Stimulated activated CD8-positive, alpha-beta memory T cell treated with anti-CD3 and anti-CD28 coated beads, Interleukin-12 subunit alpha, Interleukin-12 subunit beta, amount 100 ng/mL, for 1 hour (primary cell): Measurements from ENCODE around the gene TEX22.

ENCODE experiments used
- DNase-seq: peaks from one replicate; pipeline ENCODE4 v3.0.0-alpha.2; 2020; ENCODE audit warnings: low read depth

The TEX22 gene

DNA sequence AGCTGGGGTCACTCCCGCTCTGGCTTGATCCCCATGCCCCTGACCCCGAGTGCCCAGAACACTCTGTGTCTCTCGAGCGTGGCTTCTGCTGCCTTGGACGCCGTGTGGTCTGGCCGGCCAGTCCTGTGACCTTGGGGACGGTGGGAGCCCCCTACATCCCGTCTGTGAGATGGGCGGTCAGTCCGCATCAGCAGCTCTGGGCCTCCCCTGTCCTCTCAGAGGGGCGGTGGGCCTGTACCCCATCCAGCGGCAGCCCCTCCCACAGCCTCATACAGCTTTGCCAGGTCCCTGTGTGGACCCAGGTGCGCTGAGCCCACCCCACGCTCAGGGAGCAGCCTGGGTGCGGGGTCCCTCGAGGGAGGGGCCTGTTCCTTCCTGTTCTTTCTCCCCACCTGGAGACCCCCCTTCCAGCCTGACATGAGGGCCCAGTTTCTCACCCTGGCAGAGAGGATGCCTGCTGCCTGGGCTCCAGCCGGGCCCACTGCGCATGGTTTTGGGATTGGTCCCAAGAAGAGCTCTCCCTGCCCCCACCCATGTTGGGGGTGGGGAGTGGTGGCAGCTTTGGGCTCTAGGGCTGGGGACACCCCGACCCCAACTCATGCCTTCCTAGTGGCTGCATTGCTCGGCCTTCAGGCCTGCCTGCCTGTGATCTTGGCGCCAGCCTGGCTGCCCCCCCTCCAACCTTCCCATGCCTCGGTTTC, 22.8 kb downstream of the TEX22 start:
- DNase-seq: no peak

DNA sequence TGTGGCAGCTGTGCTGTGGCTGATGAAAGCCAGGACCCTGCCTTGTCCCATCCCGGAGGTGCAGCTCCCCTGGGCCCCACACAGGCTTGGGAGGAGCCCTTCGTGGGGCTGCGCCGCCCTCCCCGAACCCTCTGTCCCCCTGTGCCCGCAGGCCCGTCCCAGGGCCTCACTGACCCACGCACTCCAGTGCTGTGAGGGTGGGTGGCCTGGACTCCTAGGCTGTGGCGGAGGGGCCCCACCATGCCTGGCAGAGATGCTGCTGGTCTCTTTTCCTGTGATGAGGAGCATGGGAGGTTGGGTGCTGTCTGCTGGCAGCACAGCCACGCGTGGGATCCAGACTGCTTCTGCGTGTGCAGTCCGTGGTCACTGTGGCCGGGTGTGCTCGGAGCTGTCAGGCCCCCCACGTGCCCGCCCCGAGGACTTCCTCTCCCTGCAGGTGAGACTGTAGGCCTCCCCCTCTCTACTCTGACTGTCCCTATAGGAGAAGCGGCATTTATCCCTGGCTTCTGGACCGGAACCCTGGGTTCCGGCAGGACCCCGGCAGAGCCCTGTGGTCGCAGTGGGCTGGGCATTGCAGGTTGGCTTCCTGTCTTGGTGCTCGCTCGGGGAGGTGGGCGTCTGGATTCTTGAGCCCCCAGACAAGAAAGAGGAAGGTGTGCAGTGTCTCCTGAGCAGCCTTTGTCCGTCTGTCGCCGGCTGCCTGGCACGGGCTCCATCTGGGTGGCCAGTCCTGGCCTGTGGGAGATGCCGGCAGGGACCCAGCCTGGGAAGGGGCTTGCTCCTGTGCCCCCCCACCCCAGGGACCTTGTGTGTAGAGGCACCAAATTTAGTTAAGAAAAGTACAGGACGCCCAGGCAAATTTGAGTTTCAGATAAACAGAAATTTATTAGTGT, 23.6 kb downstream of the TEX22 start:
- DNase-seq: no peak

DNA sequence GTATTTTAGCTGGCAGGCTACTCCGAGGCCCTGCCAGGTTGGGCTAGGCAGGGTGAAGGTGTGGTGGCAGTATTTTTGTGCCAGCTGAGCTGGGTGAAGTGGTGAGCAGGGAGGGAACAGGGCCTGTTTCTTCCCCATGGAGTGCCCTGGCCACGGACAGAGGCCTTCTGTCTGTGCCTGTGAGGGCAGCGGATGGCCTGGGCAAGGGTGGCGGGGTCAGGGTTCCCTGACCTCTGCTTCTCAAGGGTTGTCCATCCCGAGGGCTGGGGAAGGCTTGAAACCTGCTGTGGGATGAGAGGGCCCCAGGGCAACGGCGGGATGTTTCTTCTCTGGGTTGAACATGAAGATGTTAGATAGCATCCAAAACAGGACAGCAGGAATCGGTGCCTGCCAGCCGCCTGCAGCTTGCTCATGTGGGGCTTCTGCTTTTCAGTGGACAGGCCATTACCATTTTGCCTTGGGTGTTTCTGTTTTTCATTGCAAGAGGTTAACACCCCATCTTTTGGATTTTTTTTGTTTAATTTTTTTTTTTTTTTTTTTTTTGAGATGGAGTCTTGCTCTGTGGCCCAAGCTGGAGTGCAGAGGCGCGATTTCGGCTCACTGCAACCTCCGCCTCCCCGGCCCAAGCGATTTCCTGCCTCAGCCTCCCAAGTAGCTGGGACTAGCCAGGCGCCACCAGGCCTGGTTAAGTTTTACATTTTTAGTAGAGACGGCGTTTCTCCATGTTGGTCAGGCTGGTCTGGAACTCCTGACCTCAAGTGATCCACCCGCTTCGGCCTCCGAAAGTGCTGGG, 24.6 kb downstream of the TEX22 start:
- no peak for DNase-seq

DNA sequence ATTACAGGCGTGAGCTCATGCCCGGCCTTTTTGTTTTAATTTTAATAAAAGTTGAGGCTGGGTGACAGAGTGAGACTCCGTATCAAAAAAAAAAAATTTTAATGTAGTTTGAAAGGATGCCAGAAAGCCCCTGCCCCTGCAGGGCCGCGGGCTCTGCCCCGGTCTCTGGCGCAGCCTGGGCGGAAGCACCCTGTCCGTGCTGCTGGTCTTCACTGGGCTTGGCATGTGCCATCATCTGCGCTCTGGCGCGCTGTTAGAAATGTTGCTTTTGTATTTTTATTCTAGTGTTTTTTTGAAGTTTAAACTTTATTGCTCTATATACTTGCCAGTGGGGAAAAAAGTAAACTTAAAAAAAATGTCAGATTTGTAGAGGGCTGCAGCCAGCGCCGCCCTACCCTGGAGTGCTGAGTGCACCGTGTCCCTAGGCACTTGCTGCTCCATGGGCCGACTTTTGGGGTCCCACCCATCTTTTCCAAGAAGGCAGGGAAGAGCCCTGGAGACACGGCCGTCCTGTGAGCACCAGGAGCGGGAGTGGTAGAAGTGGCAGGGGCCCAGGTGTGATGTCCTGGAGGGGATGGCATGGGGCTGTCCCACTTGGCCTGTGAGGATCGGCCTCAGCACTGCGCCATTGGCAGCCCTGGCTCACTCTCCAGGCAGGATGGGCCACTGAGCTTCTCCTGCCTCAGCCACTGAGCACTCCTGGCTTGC, 25.3 kb downstream of the TEX22 start:
- no peak for DNase-seq

DNA sequence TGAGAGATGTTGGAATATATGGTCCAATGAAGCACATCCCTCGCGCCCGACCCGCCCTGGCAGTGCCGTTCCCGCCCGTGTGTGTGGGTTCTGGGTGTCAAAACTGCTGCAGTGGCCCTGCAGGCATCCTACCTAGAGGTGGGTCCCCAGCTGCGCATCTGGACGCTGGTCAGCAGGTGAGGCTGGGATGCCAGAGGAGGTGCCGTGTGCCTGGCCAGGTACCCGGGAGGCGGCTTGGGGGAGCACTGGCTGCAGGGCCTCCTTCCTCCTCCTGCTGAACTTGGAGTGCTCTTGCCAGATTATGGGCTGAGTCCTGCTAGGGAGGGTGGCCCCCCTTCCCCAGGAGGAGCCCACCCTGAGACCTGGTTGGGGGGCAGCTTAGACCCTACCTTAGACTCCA, 26.5 kb downstream of the TEX22 start:
- no peak for DNase-seq

DNA sequence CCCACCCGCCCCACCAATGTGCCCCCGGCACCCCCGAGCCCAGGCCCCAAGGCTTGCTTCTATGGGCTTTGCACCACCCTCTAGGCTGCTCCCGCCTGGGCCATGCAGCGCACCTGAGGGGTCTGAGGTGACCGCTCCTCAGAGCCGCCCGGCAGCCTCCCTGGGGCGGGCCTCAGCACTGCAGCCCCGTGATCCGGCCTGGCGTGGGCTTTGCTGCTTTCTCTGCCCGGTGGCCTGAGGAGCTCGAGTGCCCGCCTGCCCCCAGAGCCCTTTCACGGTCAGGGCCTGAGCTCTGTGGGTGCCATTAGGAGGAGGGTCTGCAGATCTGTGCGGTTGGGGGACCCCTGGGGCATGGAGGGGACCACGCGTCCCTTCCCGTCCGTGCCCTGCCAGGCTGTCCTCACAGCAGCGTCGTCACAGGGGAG, 27.5 kb downstream of the TEX22 start:
- DNase-seq: no peak

DNA sequence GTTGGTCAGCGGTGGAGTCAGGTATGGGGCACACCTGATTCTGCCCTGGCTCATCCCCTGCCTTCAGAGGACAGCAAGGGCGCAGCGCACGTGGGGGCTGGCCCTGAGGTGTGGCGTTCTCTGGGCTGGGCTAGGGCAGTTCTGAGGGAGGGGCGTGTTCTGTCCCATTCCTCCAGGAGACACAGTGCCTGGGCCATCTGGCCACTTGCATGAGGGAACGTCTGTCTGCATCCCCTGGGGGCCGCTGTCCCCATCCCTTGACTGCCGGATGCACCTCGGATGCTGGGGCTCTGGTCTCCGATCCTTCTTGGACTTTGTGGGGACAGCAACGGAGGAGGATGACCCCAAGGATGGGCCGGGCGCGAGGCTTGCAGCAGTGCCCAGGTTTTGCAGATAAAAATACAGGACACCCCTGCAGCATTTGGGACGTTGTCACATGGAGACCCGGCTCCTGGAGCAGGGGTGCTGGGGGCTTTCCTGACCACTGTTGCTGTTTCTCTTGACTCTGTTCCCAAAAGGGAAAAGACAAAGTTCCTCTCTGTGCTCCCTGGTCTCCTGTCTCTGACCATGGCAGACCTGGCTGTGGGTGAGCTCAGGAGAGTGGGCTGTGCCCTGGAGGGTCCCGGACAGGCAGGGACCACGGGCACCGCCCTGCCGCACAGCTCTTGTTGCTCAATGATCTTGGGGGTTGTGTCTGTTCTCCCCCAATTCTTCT, 28.2 kb downstream of the TEX22 start:
- DNase-seq: no peak

DNA sequence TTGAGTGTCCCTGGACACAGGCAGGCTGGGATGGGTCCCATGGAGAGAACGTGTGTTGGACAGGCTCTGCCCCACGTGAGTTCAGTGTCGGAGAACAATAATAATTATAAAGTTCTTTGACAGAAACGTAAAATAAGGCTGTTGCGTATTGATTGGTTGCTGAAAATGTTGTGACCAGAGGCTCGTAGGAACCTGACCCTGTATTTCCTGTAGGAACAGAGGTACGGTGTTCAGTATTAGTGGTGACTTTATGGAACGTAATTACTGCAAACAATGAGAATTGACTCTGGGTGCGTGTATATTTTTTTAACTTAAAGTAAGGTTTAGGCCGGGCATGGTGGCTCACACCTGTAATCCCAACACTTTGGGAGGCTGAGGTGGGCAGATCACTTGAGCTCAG, 29.1 kb downstream of the TEX22 start:
- no peak for DNase-seq

DNA sequence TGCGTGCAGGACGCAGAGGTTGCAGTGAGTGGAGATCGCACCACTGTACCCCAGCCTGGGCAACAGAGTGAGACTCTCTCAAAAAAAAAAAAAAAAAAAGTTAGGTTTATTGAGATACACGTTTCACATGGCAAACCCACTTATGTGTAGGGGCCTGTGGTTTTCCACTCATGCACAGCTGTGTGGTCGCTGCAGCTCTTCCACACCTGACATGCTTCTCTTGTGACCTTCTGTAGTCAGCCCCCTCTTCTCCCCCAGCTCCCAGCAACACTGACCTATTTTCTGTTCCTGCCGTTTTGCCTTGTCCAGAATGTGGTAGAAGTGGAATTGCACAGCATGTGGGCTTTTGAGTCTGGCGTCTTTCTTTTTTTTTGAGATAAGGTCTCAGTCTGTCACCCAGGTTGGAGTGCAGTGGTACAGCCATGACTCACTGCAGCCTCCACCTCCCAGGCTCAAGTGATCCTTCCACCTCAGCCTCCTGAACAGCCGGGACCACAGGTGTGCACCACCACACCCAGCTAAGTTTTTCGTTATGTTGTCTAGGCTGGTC, 29.7 kb downstream of the TEX22 start:
- no peak for DNase-seq

DNA sequence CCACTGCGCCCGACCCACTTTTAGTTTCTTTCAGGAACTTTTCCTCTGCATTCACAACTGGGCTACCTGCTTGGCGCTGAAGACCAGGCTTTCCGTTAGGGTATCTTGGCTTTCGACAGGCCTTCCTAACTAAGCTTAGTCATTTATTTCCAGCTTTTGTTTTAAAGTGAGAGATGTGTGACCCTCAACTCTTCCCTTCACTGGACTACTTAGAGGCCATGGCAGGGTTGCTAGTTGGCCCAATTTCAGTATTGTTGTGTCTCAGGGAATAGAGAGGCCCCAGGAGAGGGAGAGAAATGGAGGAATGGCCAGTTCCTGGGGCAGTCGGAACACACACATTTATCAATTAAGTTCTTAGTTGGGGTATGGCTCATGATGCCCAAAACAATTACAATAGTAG, 31.7 kb downstream of the TEX22 start:
- no peak for DNase-seq

DNA sequence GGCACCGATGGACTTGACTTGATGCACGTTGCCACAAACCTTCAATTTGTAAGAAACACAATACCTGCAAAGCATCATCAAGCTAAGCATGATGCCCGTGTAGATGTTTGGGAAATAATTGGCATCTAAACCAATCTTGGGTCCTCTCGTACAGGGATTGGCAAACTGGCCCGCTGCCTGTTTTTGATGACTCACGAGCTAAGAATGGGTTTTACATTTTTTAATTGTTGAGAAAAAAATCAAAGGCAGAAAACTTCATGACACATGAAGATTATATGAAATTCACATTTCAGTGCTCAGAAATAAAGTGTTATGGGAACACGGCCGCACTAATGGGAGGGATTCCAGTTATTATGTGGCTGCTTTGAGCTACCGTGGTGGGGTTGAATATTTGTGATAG, 32.2 kb downstream of the TEX22 start:
- no peak for DNase-seq

DNA sequence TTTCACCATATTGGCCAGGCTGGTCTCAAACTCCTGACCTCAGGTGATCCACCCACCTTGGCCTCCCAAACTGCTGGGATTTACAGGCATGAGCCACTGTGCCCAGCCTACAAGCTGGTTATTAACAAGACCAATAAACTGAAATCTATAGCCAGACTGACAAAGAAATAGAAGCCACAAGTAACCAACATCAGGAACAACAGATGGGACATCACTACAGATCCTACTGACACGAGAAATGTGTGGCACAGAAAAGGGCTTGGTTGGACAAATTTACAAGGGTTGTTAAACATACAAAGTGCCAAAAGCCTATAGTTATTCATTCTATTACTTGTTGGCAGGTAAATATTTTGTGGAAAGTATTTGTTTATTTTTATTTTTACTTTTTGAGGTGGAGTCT, 32.9 kb downstream of the TEX22 start:
- no peak for DNase-seq

DNA sequence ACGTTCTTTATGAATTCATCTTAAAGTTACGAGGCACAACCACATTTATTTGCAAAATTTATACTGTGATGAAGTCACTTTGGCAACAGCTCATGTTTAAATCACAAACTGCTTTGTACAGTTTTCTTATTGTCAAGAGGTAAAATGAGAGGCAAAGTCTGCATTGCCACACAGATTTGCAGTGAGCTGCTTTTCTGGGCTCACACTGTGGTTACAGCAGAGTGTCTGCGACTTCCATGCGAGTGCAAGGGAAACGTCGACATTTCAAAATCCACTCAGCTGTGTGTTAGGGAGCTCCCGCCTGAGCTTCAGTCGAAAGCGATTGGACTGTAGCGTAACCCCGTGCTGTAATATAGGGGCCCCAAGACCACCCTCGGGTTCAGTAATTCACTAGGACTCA, 34.3 kb downstream of the TEX22 start:
- no peak for DNase-seq

DNA sequence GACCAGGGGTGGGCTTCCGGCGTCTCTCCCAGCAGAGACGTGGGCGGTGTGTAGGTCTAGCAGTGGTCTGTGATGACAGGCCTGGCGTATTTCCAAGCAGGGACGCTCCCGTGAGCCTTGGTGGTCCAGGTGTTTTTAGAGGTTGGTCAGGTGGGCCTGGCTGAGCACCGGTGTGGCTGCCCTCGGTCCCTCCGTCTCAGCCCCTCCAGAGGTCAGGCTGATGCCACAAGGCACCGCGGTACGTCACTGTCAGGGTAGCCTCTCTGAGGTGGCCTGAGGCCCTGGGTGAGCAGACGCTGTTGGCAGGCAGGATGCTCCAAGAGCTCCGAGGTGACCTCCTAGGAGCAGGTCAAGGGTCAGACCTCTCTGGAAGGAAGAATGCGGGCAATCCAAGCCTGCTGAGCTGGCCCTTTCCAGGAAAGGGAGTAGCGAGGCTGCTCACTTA, 34.8 kb downstream of the TEX22 start:
- no peak for DNase-seq

DNA sequence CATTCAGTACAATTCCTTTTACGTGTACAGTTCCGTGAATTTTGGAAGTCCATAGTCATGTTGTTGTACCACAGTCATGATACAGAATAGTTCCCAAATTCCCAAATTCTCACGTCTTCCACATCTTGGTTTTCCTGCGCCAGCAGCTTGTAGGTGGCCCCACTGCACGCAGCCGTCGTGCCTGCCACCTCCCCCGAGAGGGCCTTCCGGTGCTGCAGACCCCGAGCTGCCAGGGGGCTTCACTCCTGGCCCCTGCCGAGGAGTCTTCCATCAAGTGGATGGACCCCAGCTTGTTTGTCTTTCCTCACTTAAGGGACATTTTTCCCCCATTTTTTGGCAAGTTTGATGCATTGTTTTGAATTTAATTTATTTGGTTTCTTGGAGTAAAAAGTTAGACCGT, 38.1 kb downstream of the TEX22 start:
- no peak for DNase-seq

DNA sequence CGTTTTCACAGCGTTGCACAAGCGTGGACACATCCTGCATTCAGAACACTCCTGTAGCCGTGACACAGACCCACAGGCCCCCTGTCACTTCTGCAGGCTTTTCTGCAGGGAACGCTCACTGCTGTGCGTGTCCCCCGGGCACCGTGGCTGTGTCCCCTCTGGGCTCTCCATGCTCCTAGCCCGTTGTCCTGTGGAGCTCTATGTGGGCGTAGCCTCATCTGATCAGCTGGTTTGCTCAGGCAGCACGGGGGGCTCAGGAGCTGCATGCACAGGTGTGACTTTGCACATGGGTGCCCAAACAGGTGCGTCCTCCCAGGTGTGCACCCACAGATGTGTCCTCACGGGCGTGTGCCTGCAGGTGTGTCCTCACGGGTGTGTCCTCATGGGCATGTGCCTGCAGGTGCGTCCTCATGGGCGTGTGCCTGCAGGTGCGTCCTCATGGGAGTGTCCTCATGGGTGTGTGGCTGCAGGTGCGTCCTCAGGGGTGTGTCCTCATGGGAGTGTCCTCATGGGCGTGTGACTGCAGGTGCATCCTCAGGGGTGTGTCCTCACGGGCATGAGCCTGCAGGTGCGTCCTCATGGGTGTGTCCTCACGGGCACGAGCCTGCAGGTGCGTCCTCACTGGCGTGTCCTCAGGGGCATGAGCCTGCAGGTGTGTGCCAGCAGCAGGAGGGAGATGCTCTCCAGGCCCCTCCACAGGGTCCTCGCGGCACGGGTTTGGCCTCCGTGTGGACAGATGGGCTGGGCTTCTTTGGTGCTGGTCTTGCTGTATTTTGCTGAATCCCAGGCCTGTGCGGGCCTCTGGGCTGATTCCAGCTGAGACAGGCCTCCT, 38.8 kb downstream of the TEX22 start:
- DNase-seq: no peak

DNA sequence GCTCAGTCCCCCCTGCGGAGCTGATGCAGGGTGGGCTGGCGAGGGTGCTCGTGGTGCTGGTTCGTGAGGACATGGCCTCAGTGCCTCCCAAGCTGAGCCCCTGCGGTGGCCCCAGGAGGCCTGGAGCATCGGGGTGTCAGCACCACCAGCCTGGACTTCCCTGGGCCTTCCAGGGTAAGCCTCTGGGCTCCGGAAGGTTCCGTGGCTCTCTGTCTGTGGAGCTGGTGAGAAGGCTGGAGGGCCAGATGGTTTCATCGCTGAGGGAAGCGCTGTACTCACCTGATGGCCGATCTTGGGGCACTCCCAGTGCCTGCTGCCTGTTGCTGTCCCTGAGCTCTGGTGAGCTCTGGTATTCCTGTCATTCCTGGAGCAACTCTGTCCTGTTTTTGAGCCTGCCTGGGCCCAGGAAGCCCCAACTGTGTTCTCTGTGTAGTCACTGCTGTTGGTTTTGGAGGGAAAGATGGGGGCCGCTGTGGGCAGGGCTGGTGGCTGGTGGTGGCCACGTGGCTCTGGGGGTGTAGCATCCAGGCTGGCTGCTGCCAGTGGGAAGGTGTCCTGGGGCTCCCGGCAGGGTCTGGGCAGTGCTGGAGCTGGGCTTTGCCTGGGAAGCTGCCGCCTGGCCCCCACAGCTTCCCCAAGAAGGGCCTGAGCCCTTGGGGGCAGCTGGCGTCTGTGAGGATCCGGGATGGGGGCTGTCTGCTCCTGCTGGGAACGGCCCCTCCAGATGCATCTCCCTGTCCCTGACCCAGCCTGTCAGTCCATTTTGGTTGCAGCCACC, 39.6 kb downstream of the TEX22 start:
- no peak for DNase-seq

DNA sequence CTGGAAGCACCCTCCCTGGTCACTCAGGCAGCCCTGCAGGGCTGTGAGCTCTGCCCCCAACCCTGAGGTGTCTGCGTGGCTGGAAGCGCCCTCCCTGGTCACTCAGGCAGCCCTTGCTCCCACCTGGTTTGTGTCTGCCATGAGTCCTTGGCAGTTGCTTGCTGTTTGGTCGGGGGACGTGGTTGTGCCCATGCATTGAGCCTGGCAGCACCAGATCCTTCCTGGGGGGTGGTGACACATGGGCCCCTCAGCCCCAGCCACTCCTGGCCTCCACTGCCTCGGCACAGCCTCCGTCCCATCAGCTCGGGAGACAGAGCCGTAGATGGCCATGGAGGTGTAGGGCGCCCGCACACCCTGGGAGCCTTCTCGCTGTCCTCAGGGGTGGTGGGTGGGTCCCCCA, 40.8 kb downstream of the TEX22 start:
- DNase-seq: no peak
